GM21515 (cell line): ENCODE measurements around the gene GRIN2C.

Source experiments
- ATAC-seq: cut with Tn5 transposase; IDR thresholded peaks from one replicate; pipeline ENCODE4 v1.9.1; 2021; ENCODE audit not compliant: unreplicated experiment

The GRIN2C gene

GRCh38 chr17:74824961-74825627, 34.6 kb downstream of the GRIN2C start:
- ATAC-seq = no peak

GRCh38 chr17:74822939-74823367, 36.7 kb downstream of the GRIN2C start:
- no peak for ATAC-seq

- no peak for ATAC-seq
These were observed 37.2 kb downstream of the GRIN2C start for GRCh38 chr17:74822335-74822938.

- ATAC-seq = no peak
These were observed 37.9 kb downstream of the GRIN2C start for GRCh38 chr17:74821655-74822334.

- ATAC-seq = no peak
These were observed 39.8 kb downstream of the GRIN2C start for GRCh38 chr17:74819801-74820436.

- no peak for ATAC-seq
These were observed 41.3 kb downstream of the GRIN2C start for GRCh38 chr17:74818291-74818938.

GRCh38 chr17:74816905-74817620, 42.6 kb downstream of the GRIN2C start:
- no peak for ATAC-seq

- ATAC-seq = no peak
These were observed 43.9 kb downstream of the GRIN2C start for GRCh38 chr17:74815550-74816370.

GRCh38 chr17:74815067-74815466, 44.6 kb downstream of the GRIN2C start:
- no peak for ATAC-seq

- ATAC-seq = no peak
These were observed 45.2 kb downstream of the GRIN2C start for GRCh38 chr17:74814453-74814852.

- no peak for ATAC-seq
These were observed 47.3 kb downstream of the GRIN2C start for GRCh38 chr17:74812109-74813009.

GRCh38 chr17:74810699-74811485, 48.8 kb downstream of the GRIN2C start:
- ATAC-seq = no peak

GRCh38 chr17:74808714-74809430, 50.8 kb downstream of the GRIN2C start:
- ATAC-seq = no peak

GRCh38 chr17:74807925-74808324, 51.8 kb downstream of the GRIN2C start:
- ATAC-seq = no peak

GRCh38 chr17:74807441-74807840, 52.2 kb downstream of the GRIN2C start:
- ATAC-seq = no peak

GRCh38 chr17:74806334-74806733, 53.4 kb downstream of the GRIN2C start:
- ATAC-seq = no peak

- no peak for ATAC-seq
These were observed 54.1 kb downstream of the GRIN2C start for GRCh38 chr17:74805591-74805991.
